ENCODE measurements around the gene SPOPL.
"Not testable (repeated sequence)": the region's sequence is repeated elsewhere in the genome, so short reads cannot be mapped to it uniquely, and the experiment has no call there.

SPOPL gene

DNA sequence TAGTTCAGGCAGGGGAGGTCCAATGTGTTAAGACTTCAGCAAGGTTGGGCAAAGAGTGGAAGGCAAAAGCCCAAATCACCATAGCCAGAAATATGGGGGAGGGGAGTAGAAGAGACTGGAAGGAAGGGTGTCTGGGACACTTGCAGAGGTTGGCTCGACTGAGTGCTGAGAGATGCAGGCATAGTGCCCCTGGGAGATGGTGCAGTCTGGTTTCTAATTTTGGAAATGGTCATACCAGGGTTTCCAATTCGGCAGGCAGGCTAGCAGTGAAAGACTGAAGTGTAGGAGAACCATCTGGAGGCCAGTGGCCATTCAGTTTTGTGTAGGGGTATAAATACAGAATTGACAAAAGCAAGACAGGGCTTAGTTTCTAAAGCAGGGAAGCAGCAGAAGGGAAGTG is 6.2 kb upstream of the SPOPL start:
- DNase-seq = no peak

DNA sequence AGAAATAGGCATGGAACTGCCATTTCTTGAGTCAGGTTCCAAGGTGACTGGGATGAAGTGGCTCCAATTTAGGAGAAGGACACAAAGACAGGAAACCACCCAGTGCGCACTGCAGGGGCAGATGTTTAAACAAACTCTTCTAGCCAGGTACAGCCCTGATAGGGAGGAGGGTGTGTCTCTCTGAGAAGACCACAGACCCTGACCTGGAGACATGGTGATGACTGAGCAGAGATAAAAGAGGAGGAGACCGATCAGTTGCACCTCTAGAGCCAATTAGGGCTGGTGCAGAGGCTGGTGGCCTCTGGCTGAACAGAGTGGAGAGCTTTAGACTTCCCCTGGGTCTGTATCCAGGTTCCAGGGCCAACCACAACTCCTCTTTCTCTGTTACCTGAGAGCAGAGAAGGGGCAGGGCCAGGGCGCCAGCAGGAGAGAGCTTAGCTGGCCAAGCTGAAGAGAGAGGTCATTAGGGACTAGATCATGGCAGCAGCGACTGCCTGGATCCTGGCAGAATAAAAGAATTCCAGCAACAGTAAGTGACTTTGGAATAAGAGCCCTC is 5.4 kb upstream of the SPOPL start:
- no peak for DNase-seq

DNA sequence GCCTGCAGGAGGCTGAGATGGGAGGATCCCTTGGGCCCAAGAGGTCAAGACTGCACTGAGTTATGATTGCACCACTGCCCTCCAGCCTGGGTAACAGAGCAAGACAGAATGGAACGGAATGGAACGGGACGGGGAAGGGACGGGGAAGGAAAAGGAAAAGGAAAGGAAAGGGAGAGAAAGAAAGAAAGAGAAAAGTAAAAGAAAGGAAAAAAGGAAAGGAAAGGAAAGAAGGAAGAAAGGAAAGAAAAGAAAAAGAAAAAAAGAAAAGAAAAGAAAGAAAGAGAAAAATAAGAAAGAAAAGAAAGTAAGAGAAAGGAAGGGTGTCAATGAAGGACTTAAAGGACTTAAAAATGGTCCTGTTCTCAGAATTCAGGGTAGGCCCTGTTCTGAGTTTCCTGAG is 4.3 kb upstream of the SPOPL start:
- no peak for DNase-seq

DNA sequence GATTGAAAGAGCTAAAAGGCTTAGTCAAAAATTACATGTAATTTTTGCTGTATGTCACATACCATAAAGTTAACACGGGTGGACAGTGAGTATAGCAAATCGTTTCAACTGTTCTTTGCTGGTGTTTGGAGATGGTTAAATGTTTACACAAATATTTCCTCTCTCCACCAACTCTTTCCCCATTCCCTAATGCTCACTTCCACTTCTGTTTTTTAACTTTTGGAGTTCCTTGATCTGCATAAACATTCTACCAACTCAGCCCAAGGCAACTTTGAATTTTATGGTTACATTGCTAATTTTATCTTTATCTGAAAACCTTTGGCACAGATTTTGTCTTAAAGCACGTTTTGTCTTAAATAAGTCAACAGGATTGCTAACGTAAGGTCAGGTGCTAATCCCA is 1.9 kb upstream of the SPOPL start:
- no peak for DNase-seq

DNA sequence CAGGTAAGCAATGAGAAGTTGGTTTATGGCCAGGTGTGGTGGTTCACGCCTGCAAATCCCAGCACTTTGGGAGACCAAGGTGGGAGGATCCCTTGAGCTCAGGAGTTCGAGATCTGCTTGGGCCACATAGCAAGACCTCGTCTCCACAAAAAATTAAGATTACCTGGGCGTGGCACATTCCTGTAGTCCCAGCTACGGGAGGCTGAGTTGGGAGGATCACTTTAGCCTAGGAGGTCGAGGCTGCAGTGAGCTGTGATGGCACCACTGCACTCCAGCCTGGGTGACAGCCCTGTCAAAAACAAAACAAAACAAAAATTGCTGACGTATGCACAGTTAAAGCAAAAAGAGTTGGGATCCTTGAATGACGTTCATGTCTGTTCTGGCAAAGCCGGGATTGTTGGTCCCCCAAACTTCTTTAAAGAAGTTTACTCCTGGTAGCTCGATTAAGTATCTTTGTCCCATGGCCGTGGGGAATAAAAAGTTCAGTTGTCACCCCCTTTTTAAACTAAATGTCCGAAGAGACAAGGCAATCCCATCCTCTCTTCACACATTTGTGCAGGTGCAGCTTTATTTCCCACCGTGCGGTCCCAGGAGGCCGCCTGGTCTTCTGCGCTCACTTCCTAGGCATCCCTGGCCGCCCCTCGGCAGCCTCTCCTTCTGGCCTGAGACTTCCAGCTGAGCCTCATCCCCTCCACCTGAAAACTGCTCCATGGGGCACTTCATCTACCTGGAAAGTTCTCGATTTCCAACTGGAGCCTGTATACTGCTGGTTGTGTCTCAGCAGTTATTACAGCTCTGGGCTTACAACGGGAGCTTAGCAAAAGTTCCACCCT is 762 bp upstream of the SPOPL start:
- DNase-seq = no peak

DNA sequence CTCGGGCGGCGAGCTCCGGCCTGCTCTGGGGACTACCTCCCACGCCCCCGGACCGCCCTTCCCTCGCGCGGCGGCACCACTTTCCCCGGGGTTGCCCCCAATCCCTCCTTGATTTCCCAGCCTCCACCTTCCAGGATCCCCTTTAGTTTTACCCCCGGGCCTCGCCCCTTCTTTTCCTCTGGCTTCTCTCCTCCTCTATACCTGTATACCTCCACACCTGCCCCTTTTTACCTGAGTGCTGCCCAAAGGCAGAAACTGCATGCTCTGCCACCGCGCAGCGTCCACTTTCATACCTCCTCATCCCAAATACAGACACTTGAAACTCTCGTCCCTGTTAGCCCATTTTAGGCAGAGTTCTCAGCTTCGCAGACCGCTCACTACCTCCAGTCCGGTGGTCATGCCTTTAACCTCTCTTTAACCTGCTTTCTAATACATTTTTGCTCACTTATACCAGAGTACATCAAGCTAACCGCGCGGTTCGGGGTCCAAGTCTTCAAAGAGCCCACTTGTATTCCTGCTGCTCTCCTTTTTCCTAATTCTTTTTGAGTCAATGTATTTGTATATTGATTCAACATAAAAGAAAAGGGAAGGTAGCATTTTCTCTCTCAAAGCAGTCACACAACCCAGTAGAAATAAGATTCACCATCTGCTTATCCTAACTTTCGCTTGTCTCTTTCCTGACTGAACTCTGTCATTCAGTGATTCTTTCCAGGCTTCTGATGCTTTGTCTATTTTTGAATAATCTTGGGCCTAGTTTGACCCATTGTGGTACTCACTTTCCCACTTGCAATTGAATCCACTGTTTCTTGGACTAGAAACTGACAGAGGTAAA is 901 bp downstream of the SPOPL start:
- DNase-seq = no peak

DNA sequence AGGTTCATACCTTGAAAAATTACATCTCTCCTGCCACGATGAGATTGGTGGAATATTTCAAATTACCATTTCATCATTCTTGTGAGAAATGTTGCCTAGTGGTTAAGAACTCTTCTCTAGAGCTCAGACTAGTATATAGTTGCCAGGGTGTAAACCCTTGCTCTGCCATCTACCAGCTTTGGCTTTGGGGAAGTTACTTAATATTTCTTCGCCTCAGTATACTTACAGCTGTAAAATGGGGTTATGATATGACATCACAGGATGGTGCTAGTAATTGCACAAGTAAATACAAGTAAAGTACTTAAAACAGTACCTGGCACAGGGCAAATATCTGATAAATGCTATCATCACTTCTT is 1.5 kb downstream of the SPOPL start:
- DNase-seq = no peak

DNA sequence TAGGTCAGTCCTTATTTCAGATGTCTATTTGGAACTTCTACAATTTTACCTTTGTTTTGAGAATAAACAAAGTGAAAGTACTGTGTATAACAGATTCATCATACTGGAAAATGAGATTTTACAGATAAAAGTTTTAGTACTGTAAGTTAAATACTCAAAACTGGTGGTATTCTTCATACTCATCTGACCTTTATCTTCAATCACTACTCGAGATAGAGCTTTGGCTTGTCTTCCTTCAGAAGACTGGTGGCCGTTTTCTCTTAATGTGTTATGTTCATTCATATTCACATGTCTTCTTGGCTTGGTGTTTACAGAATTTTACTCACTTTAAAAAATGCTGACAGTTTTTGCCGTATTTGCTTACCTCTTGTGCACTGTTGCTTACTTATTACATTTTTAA is 2.1 kb downstream of the SPOPL start:
- no peak for DNase-seq

DNA sequence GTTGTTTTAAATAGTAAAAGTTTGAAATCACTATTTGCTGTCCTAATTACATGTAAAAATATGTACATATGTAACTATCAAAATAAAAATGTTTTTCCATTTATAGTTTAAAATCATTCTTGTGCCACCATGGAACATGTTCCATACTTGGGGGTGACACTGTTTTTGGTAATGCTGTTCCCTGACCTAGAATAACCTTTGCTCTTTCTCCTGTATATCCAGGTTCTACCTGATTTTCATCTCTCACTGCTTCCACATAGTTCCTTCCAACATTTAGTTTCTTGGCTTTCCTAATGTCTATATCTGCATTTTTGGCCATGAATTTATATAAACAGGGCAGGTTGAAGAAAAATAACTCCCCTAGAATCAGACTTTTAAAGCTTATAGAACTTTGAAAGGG is 2.5 kb downstream of the SPOPL start:
- DNase-seq = no peak

DNA sequence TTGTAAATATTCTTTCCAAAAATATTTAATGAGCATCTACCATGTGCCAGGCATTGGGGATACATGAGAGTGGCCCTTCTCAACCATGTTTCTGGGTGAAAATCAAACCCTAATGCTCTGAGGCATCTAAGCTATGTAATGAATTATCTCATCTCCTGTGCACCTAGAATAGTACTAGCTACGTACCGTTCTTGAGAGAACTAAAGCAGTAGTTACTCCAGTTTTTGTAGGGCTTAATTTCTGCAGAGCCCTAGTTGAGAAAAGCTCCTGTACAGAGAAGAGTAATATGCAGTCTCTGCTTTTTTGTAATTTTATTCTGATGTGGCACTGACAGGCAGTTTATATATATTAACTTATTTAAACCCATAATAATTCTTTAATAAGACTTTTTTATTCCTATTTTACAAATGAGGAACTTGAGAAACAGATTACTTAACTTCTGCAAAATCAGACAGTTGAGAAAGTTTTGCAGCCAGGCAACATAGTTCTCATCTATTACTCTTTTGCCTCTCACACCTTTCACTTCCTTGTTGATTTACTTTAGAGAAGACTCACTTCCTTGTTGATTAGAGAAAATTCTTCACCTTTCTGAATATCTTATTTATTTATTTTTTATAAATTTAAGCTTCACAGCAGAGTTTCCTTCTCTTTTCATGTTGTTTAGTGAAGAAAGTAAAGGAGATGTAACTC is 3.1 kb downstream of the SPOPL start:
- no peak for DNase-seq

DNA sequence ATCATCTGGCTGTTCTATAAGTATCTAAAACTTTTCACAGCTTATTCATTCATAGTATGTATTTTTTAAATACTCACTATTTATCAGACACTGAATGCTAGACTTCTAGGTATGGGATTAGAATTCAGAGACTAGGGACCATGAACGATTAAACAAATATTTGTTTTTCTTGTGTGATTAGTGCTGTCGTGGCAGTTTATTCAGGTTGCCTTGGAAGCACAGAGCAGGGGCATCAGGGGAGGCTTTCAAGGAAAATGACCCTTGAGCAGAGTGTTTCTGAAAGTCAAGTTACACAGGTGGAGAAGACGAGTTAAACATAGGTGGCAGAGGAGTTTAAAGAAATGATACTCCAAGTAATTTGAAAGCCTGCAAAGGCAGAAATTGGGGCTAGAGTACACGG is 5.7 kb downstream of the SPOPL start:
- DNase-seq = no peak

DNA sequence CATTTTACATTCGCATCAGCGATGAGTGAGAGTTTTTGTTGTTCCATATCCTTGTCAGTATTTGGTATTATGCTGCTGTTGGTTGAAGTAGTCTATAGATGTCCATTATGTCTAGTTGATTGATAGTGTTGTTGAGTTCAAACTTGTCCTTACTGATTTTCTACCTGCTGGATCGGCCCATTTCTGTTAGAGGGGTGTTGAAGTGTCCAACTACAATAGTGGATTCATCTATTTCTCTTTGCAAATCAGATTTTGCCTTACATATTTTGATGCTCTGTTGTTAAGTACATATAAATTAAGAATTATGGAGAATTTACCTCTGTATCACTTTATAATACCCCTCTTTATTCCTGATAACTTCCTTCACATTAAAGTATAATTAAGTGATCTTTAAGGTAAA is 8.7 kb downstream of the SPOPL start:
- DNase-seq = no peak

DNA sequence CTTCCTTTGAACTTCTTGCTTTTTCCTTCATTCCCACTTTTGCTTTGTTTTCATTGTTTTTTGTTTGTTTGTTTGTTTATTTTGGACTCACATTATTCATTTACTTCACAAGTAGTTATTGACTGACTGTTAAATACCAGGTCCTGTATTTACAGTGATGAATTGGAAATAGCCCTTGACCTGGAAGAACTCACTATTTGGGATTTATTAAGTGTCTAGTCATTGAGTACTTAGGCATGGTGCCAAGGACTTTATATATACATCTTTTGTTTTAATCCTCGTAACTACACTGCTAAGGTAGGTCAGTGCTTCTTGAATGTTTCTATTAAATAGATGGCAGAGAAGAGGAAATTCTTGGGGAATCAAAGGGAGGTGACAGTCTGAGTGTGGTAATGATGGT is 11.1 kb downstream of the SPOPL start:
- no peak for DNase-seq

DNA sequence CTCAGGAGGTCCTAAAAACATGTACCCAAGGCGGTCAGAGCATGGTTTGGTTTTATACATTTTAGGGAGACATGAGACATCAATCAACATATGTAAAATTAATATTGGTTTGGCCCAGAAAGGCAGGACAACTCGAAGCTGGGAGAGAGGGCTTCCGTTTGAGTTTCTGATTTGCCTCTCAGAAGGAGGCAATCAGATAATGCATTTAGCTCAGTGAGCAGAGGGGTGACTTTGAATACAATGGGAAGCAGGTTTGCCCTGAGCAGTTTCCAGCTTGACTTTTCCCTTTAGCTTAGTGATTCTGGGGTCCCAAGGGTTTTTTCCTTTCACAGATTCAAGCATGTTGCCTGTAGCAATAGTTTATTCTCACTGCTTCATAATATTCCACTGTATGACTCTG is 12.6 kb downstream of the SPOPL start:
- no peak for DNase-seq

DNA sequence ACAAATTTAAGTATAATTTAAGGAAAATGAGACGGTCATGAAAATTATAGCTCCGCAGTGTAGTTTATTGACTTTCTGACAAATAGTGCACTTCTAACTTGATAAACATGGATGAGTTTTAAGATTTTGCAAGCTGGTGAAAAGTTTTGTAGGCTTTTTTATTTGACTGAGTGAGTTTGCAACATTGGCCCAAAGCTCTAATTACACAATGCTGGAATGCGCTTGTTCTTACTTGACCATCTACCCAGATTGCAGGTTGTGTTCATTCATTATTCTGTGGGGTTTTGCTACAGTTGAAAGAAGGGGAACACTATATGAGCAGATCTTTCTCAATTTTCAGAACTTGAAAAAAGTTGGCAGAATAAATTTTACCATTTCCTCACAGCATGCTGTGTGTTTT is 13.5 kb downstream of the SPOPL start:
- no peak for DNase-seq

DNA sequence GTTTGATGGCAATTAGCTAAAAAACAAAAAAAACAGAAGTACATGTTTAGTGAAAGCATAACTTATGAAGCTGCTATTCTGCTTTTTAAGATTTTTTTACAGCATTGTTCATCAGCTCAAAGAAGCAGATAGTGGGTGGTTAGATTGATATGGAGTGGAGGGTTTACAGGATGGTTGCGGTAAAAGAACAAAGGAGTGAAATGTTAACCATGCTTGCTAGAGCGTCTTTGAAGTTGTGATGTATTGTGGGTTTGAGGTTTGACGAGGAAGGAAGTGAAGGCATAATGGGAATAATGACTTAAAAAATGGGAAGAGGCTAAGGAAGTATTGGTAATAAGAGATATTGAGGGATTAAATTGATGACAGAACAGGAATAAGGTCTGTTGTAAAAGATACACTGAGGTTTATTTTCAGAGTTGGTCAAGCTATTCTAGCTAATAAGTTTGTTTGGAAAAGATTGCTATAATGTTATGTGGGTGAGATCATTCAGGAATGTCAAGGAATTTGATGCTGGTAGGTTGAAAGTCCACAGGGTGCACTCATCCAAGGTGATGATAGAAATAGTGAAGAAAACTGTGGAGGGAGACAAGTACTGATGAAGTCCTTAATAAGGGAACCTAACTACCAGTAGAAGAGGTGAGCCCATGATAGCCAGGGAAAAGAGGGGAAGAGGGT is 14.6 kb downstream of the SPOPL start:
- no peak for DNase-seq

DNA sequence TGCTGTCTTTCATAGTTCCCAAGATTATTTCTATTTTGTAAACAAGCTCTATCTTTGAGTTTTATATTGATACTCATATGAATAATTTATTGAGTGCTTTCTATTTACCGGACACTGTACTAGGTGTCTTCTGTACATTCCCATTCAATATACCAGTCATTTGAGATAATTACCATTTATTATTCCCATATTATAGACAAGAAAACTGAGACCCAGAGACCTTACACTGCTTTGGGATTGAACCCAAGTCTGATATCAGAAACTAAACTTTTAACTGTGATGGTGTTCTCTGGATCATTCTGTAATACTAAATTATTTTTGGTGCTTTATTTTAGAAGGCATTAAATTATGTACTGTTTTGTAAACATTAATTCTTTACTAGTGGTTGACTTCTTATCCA is 17.3 kb downstream of the SPOPL start:
- no peak for DNase-seq

DNA sequence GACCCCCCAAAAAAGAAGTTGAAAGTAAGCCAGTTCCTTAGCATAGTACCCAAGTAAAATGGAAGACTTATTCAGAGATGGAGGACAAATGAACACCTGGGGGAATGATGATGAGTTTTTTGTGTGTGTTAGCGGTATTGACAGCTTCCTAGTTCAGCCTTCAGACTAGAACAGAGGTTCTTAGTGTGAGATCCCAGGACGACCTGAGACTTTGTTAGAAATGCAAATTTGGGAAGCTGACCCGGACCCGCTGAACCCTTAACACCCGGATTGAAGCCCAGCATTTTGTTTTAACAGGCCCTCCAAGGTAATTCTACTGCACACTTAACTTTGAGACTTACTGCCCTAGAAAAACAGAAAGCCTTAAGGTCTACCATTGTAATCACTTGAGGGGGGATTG is 20.3 kb downstream of the SPOPL start:
- no peak for DNase-seq

DNA sequence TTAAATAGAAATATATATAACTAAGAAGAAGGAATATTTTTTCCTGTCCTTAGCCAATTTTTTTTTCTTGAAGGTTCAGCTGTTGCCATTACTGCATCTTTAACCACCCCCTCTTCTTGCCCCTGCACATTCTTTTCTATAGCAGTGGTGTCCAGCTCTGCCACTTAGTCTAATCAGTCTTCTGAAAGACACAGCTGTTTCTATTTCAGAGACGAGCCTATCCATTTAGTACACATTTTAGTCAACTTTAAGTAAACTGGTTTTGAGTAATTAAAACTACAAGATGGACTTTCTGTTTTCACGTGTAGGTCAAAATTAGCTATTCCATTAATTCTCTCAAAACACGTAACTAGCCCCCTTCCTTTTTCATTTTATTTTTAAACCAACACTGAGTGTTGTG is 21.0 kb downstream of the SPOPL start:
- no peak for DNase-seq

DNA sequence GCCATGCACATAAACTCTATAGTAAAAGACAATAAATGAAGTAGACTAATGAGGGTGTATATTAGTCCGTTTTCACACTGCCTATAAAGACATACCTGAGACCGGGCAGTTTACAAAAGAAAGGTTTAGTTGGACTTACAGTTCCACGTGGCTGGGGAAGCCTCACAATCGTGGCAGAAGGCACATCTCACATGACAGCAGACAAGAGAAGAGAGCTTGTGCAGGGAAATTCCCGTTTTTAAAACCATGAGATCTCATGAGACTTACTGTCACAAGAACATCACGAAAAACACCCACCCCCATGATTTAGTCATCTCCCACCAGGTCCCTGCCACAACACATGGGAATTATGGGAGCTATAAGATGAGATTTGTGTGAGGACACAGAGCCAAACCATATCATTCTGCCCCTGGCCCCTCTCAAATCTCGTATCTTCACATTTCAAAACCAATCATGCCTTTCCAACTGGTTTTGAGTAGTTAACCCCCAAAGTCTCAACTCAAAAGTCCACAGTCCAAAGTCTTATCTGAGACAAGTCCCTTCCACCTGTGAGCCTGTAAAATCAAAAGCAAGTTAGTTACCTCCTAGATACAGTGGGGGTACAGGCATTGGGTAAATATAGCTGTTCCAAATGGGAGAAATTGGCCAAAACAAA is 21.6 kb downstream of the SPOPL start:
- DNase-seq = not testable (repeated sequence)

DNA sequence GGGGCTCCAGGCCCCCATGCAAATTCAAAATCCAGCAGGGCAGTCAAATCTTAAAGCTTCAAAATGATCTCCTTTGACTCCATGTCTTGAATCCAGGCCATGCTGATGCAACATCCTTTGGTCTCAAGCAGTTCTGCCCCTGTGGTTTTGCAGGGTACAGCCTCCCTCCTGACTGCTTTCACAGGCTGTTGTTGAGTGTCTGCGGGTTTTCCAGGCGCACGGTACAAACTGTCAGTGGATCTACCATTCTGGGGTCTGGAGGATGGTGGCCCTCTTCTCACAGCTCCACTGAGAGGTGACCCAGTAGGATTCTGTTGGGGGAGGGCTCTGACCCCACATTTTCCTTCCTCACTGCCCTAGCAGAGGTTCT is 22.1 kb downstream of the SPOPL start:
- DNase-seq = not testable (repeated sequence)

DNA sequence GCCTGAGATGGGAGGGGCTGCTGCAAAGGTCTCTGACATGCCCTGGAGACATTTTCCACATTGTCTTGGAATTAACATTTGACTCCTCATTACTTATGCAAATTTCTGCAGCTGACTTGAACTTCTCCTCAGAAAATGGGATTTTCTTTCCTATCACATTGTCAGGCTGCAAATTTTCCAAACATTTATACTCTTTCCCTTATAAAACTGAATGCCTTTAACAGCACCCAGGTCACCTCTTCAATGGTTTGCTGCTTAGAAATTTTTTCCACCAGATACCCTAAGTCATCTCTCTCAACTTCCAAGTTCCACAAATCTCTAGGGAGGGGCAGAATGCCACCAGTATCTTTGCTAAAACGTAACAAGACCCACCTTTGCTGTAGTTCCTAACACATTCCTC is 22.8 kb downstream of the SPOPL start:
- not testable (repeated sequence) for DNase-seq

DNA sequence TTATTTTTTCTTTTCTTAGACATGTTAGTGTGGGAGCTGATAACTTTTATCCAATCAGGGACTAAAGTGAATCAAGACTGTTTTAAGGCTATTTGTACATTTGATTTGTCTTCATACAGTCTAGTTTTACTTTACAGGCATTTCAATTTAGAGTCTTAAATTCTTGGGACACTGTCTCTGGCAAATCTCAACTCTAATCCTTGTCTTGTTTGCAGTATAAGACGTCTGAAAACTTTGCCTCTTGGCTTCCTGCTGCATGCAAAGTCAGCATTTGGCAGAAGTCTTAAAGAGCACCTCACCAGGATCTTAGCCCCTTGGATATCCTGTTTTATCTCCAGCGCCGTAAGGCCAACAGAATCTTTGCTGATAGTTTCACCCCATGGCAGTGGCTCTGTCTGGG is 30.3 kb downstream of the SPOPL start:
- no peak for DNase-seq

Measured in activated CD4-positive, CD25-positive, alpha-beta regulatory T cell treated with anti-CD3 and anti-CD28 coated beads, Interleukin-2, amount 50 U/mL, for 72 hours (primary cell).